HG03442 (cell line): ENCODE data around the gene CDX1.

Source experiments
- ATAC-seq: cut with Tn5 transposase; IDR thresholded peaks from one replicate; pipeline ENCODE4 v1.9.1; 2021; ENCODE audit warnings: mild to moderate bottlenecking, moderate library complexity; ENCODE audit not compliant: unreplicated experiment

The CDX1 gene

GRCh38 chr5:150161242-150162141 lies 5.1 kb upstream of the CDX1 start:
- peak; percentile 50 for ATAC-seq

DNA sequence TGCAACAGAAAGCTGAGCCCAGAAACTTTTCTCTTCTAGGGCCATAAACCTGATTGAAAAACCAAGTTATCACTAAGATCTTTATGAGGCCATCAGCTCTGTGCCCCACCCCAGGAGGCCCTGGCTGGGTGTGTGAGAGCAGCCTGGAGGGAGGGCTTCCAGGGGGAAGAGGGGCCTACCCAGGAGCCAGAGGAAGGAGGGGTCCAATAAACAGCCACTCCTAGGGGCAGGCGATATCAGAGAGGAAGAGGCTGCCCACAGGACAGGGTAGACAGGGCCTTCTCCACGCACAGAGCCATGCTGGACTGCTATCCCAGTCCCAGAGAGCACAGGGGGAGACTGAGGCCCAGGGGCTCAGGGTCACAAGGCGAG lies 4.5 kb upstream of the CDX1 start:
- ATAC-seq: no peak

- no peak for ATAC-seq
Observed at GRCh38 chr5:150163035-150163434, 3.5 kb upstream of the CDX1 start.

GRCh38 chr5:150163547-150164059 lies 3.0 kb upstream of the CDX1 start:
- ATAC-seq: no peak

DNA sequence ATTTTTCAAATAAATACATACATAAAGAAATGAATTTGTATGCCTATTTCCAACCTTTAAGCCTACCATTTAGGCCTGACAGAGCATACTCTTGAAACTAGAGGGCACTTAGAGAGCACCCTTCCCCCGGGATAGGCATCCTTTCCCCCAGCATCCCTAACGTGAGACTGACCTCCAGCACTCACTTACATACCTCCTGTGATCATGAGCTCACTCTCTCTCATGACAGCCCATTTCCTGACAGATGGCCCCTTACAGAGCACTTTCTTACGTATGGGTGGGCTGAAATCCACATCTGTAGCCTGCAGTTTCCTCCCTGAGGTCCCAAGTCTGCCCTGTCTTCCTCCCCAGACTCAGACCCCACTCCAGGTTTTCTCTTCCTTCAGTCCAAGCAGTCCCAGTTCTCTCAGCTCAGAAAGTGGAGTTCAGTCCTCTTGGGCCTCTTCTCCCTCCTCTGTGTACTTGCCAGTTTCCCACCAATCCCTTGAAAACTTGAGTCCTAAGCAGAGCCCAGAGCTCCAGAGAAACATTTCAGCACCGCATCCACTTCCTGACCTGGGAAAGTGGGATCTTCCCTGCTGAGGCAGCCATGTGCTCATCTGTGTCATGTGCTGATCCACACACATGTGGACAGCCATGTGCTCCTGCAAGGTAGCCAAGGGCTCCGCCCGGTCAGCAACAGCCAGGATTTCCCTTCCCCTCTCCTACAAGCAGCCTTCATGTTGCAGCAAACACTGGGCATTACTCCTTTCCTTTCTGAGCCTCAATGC lies 2.2 kb upstream of the CDX1 start:
- ATAC-seq: no peak

DNA sequence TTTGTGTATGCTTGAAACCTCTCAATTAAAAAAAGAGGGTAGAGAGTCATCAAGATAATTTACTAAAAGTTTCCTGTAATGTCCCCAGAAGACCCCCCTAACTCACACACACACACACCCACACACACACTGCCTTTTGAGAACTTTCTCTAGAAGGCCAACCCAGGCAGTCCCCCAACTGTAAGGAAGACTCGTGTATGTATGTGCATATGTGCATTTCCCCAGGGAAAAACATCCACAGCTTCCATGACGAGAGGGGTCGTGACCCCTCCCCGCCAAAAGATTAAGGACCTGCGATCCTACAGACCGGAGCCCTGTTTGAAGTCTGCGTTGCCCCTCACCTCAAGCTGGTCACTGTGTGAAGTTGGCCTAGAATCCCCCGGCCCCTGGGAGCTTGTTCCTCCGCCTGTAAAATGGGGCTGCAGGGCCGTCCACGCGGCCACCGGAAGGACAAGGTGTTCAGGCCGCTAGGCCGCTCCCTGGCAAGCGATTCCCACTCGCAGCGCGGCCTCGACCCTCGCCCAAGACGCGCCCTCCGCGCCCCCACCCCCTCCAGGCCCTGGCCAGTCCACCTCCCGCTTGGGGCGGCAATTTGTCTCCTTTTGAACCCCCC lies 435 bp upstream of the CDX1 start:
- no peak for ATAC-seq

- no peak for ATAC-seq
Observed at GRCh38 chr5:150167512-150167850, 903 bp downstream of the CDX1 start.

GRCh38 chr5:150167908-150168307 lies 1.3 kb downstream of the CDX1 start:
- ATAC-seq: no peak

- ATAC-seq: no peak
Observed at GRCh38 chr5:150168864-150169263, 2.3 kb downstream of the CDX1 start.

- no peak for ATAC-seq
Observed at GRCh38 chr5:150172145-150172544, 5.6 kb downstream of the CDX1 start.

DNA sequence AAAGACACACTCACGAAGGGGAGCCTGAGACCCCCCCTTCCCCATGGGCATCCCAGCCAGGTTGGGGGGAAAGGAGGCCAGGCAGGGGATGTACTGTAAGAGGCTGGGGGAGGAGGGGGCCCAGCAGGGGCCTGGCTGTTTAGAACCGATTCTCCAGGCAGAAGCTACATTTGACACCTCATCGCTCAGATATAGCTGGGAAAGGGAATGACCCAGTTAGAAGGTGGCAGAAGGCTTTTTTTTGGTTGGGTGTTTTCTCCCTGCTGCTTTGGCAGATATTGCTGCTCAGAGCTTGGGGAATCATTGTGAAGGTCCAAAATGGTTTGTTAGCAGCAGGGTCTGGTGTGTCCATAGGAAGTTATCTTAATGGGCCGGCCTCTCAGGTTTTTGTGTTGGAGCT lies 6.0 kb downstream of the CDX1 start:
- ATAC-seq: no peak

GRCh38 chr5:150173161-150173560 lies 6.6 kb downstream of the CDX1 start:
- no peak for ATAC-seq

DNA sequence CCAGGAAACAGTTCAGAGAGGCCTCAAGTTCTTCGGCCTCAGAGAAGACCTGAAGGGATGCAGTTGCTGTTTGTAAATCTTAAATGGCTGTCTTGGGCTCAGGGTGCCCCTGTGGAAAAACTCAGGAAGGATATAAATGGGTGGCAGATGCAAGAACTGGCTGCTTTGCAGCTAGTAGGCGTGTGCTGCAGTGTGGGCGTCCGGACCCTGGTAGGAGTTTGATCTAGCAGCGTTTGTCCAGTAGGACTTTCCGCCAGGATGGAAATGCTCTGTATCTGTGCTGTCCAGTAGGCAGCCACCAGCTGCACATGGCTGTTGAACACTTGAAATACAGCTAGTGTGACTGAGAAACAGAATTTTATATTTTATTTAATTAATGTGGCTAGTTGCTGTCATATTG lies 7.7 kb downstream of the CDX1 start:
- no peak for ATAC-seq

DNA sequence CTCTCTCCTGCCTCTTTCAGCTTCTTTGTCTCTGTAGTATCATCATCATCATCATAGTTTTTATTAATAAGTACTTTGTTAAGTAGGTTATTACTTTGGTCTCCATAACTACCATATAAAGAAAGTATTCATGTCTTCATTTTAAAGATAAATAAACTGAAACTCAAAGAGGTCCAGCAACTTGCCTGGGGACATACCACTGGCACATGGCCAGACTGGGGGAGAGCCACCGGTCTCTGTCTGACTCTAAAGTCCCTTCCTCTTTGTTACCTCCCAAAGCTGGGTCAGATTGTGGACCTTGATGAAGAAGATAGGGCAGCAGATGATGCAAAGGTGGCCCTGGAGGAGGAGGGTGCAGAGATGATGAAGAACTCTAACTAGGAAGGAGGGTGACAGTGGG lies 8.5 kb downstream of the CDX1 start:
- no peak for ATAC-seq

DNA sequence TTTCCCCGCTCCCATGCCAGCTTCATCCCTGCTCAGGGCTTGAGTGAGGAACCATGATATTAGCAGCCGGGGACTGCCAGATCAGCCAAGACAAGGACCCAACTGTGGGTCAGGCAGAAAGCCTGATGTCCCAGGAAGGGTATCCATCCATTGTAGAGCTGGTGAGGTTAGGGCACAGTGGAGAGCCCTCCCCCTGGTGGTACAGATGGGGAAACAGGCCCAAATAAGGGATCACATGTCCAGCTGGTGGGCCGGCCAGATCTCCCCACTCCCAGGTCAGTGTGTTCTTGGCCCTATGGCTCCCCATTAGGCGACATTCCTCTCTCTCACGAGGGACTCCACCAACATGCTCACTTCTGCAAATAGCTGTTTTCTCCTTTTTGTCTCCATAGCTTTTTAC lies 9.0 kb downstream of the CDX1 start:
- ATAC-seq: no peak

GRCh38 chr5:150176745-150177477 lies 10.3 kb downstream of the CDX1 start:
- ATAC-seq: no peak

DNA sequence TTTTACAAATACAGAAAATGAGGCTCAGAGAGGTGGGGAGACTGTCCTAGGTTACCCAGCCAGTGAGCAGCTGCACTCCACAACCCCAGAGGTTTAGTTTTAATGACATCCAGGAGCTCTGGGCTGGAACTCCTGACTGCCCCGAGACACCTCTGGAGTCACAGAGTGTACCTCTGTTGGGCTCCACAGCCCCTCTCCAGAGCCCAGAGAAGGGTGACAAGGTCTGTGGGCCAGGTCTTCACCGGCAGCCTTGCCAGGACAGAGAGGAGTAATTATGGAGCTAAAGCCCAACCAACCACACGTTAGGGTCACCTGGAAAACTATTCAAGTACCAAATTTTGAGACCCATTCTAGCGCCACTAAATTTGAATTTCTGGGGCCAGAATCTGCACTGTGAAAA lies 11.1 kb downstream of the CDX1 start:
- ATAC-seq: no peak

DNA sequence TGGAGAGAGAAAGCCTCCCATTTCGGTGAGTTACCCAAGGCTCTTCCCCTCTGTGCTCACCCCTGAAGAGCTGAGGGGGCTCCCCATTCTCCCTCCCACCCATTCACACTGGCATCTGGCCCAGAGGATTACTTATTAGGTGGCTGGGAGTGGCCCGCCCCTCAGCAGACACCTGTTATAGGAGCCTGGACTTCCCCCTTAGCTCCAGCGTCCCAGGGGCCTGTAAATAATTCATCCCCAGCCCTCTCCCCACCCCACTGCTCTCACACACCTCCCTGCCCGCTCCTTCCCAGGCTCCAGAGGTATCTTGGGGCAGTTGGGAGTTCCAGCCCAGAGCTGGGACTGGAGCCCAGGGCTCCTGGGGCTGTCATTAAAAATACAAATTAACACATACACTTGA lies 11.7 kb downstream of the CDX1 start:
- ATAC-seq: no peak

DNA sequence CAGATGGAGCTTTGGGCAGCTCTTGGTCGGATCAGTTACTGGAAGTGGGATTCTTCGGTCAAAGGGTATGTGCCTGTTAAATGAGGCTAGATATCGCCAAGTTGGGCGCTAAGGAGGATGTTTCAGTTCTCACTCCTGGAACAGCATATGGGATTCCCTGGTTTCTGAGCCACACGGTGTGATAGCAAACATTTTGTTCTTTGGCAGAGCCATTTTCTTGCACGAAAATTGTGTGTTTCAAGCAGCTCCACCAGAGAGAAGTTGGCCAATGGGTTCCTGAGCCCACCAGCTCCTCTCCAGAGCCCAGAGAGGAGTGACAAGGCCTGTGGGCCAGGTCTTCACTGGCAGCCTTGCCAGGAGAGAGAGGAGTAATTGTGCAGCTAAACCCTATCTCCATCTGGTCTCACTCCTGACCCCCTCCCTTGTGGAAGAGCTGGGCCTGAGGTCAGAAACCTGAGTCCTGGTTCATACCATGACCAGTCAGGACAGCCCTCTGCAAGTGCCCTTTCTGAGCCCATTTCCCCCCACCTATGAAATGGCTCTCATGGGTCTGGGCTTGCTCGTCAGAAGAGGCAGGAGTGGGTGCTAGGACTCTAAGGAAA lies 12.5 kb downstream of the CDX1 start:
- no peak for ATAC-seq

GRCh38 chr5:150180241-150181026 lies 13.9 kb downstream of the CDX1 start:
- no peak for ATAC-seq
